Breast epithelium (tissue), 3 donors: ENCODE measurements around the gene TUBGCP2.

Experiments
- POLR2AphosphoS5 ChIP-seq, 3 donors: sonication (generic); formaldehyde crosslinking; IDR thresholded peaks; one replicate each; pipeline ENCODE4 v1.6.1; 2017; ENCODE audit warnings: antibody characterized with exemption in 3 of 3
- TF ChIP-seq, protein P1 (sequence below), 3 donors: fragments of 450-650 bp; IDR thresholded peaks; one replicate each; pipeline ENCODE4 v1.5.1; 2016 to 2017; ENCODE audit warnings: antibody characterized with exemption in 3 of 3, mild to moderate bottlenecking in 3 of 3, moderate library complexity in 3 of 3

DNA sequence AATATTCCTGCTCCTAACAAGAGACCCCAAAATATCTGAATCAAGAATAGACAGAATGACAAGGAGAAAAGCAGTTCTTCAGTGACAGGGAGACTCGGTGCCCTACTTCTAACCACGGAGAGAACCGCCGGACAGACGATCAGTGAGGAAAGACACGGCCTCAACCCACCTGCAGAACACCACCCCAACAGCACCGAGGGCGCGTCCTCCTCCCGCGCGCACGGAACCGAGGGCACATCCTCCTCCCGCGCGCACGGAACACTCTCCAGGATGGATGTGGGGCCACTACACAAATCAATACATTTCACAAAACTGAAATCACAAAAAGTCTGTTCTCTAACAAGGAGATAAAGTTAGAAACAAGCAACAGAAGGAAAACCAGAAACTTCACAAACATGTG lies 22.3 kb downstream of the TUBGCP2 start:
- TF ChIP-seq POLR2AphosphoS5 (IDR thresholded peaks at IDR 0.05) = no peak
- TF ChIP-seq, protein P1, sequence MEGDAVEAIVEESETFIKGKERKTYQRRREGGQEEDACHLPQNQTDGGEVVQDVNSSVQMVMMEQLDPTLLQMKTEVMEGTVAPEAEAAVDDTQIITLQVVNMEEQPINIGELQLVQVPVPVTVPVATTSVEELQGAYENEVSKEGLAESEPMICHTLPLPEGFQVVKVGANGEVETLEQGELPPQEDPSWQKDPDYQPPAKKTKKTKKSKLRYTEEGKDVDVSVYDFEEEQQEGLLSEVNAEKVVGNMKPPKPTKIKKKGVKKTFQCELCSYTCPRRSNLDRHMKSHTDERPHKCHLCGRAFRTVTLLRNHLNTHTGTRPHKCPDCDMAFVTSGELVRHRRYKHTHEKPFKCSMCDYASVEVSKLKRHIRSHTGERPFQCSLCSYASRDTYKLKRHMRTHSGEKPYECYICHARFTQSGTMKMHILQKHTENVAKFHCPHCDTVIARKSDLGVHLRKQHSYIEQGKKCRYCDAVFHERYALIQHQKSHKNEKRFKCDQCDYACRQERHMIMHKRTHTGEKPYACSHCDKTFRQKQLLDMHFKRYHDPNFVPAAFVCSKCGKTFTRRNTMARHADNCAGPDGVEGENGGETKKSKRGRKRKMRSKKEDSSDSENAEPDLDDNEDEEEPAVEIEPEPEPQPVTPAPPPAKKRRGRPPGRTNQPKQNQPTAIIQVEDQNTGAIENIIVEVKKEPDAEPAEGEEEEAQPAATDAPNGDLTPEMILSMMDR (IDR thresholded peaks at IDR 0.05) = no peak
